Lower lobe of right lung (tissue), 2 donors: Measurements from ENCODE around the gene MSI1. TPM values are rescaled to one million over a fixed set of nuclear protein-coding genes. Genes with fewer than 3 reads are reported as not detected.

ENCODE experiments used
- ATAC-seq, 2 donors: fragments of 200-7000 bp; cut with Tn5 transposase; one replicate each; pipeline ENCODE4 v1.9.1; 2020 to 2022; ENCODE audit warnings: mild to moderate bottlenecking in 2 of 2, moderate library complexity in 2 of 2
- DNase-seq: peaks from one replicate; pipeline ENCODE4 v3.0.0-alpha.2; 2020
- H3K27ac ChIP-seq: fragments of 200-600 bp; one replicate; pipeline ENCODE4 v1.8.0; 2022
- H3K27me3 ChIP-seq: fragments of 200-600 bp; one replicate; pipeline ENCODE4 v1.8.0; 2022; ENCODE audit warnings: low read depth
- H3K36me3 ChIP-seq: fragments of 200-600 bp; one replicate; pipeline ENCODE4 v1.8.0; 2022; ENCODE audit warnings: mild to moderate bottlenecking
- H3K4me1 ChIP-seq: fragments of 200-600 bp; one replicate; pipeline ENCODE4 v1.8.0; 2022
- H3K4me3 ChIP-seq: fragments of 200-600 bp; one replicate; pipeline ENCODE4 v1.8.0; 2022; ENCODE audit warnings: mild to moderate bottlenecking
- H3K9me3 ChIP-seq: fragments of 200-600 bp; one replicate; pipeline ENCODE4 v1.8.0; 2022
- intact Hi-C: fragments of 100-400 bp; cut with DNase I; formaldehyde crosslinking; loops from one replicate; pipeline ENCODE4 v1.11.0; 2022
- total RNA-seq: library from RNA; stranded (reverse); fragmentation: NEBNext Ultra II Directional; extraction: Animal tissue kit (Norgen Biotek cat#: 25700); gene quantifications from one replicate; pipeline ENCODE4 v1.2.1, GENCODE V29; 2021
- TF ChIP-seq, protein P1 (sequence below): fragments of 200-600 bp; IDR thresholded peaks from one replicate; pipeline ENCODE4 v1.8.0; 2022; ENCODE audit warnings: antibody characterized with exemption, mild to moderate bottlenecking
- donor health status: DM: no; HTN: yes; CAD: no; lungs with severe emphysema.

Gene MSI1
- total RNA-seq, 1 donor from 2014 or later: 0.44 TPM

DNA sequence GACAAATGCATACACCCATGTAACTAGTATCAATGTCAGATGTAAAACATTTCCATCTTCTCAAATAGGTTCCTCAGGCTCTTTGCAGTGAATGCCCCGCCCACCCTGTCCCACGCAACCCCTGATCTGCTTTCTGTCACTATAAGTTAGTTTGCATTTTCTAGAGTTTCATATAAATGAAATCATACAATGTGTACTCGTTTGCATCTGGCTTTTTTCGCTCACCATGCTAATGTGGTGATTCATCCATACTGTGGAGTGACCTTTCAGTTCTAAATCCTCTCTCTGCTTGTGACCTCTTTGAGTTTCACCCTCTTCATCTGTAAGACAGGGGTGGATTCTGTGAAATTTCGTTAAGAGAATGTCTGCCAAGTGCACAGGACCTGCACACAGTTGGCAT lies 30.6 kb upstream of the MSI1 start:
- no peaks in the 10 kb centered on the region for H3K9me3 ChIP-seq
- no peaks in the 10 kb centered on the region for H3K4me1 ChIP-seq
- H3K27me3 ChIP-seq: peaks cover 25% of the 10 kb centered on the region
- H3K27ac ChIP-seq: no peak overlapping the region
- TF ChIP-seq, protein P1, sequence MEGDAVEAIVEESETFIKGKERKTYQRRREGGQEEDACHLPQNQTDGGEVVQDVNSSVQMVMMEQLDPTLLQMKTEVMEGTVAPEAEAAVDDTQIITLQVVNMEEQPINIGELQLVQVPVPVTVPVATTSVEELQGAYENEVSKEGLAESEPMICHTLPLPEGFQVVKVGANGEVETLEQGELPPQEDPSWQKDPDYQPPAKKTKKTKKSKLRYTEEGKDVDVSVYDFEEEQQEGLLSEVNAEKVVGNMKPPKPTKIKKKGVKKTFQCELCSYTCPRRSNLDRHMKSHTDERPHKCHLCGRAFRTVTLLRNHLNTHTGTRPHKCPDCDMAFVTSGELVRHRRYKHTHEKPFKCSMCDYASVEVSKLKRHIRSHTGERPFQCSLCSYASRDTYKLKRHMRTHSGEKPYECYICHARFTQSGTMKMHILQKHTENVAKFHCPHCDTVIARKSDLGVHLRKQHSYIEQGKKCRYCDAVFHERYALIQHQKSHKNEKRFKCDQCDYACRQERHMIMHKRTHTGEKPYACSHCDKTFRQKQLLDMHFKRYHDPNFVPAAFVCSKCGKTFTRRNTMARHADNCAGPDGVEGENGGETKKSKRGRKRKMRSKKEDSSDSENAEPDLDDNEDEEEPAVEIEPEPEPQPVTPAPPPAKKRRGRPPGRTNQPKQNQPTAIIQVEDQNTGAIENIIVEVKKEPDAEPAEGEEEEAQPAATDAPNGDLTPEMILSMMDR: no peak
- intact Hi-C loops: no loop called here
- H3K36me3 ChIP-seq: no peaks in the 10 kb centered on the region
- no peak overlapping the region for H3K4me3 ChIP-seq
- no peak for ATAC-seq
- no peak for DNase-seq

DNA sequence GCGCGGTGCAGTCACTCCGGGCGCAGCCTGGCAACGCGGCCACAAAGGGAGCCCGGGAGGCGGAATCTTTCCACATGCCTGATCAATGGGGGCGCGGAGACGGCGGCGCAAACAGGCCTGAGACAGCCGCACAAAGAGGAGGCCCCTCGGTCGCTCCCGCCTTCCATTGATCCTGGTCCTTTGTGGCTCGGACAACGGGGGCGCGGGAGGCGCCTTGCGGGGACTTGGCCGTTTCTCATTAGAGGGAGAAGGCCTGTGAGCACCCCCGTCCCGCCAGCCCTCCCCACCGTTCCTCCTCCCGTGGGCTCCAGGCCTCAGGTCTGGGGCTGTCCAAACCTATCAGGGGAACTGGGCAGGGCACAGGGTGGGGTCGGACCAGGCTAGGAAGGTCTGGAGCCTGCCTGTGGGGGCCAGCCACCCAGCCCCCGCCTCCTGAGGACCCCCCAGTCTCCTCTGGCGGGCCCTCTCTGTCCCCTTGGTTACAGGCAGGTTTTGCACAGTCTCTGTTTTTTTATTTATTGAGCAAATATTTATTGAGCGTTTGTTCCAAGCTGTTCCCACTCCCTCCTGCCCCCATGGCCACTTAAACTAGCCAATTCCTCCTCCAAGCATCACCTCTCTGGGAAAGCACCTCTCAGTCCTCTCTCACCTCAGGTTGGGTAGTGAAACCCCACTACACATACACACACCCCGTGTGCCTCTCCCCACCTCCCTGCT lies 29.0 kb upstream of the MSI1 start:
- no peak for DNase-seq
- no peak overlapping the region for H3K27ac ChIP-seq
- no peaks in the 10 kb centered on the region for H3K4me1 ChIP-seq
- TF ChIP-seq, protein P1: no peak
- H3K27me3 ChIP-seq: peaks cover 33% of the 10 kb centered on the region
- ATAC-seq: peak; percentile 24 to 38
- no peak overlapping the region for H3K4me3 ChIP-seq
- no peaks in the 10 kb centered on the region for H3K9me3 ChIP-seq
- intact Hi-C loops: no loop called here
- H3K36me3 ChIP-seq: no peaks in the 10 kb centered on the region

DNA sequence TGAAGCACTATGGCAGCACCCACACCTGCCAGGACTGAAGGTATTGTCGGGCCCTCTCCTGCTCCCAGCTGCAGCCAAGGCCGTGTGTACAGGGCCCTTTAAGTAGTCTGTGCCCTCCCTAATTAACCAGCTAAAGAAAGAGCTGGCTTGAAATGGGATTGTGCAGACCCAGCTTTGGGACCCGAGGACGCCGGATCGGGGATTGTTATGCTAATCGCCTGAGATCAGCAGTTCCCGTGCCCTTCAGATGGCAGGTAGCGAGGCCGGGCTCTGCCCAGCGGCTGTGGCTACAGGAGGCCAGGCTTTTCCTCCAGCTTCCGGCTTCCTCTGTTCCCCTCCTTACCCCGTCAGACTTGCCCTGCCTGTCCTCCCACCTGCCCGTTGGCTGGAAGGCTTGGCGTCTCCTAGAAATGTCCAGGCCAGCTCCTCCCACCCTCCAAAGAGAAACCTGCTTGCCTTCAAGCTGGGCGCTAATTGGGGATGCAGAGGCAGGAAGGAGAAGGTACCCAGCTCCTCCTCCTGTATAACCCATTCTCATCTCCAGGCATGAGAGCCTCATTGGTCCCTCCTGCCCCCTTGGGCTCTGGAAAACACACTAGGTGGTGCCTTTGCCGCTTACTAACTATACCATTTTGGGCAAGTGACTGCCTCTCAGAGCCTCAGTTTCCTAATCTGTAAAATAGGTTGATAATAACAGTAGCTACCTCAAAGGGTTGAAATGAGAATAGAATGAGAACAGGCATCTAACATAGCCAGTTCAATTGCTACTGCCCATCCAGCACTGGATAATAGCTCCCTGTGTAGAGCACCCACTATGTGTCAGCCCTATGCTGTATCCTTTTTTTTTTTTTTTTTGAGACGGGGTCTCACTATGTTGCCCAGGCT lies 25.8 kb upstream of the MSI1 start:
- Histone ChIP-seq H3K27ac (peak overlapping the region; percentile 25), H3K4me1 (no peaks in the 10 kb centered on the region), H3K36me3 (no peaks in the 10 kb centered on the region), H3K9me3 (no peaks in the 10 kb centered on the region), H3K27me3 (peaks cover 33% of the 10 kb centered on the region), H3K4me3 (peak overlapping the region; percentile 27)
- intact Hi-C loops: no loop called here
- DNase-seq (peak; percentile 80), ATAC-seq (peak; percentile 93 to 95)
- TF ChIP-seq, protein P1: no peak

GRCh38 chr12:120390540-120391120 lies 21.7 kb upstream of the MSI1 start:
- ATAC-seq (no peak), DNase-seq (no peak)
- intact Hi-C loops: no loop called here
- Histone ChIP-seq H3K27ac (no peak overlapping the region), H3K4me1 (no peaks in the 10 kb centered on the region), H3K4me3 (no peak overlapping the region), H3K36me3 (no peaks in the 10 kb centered on the region), H3K9me3 (no peaks in the 10 kb centered on the region), H3K27me3 (peaks cover 32% of the 10 kb centered on the region)
- TF ChIP-seq, protein P1: no peak

GRCh38 chr12:120388691-120389481 lies 19.9 kb upstream of the MSI1 start:
- no peaks in the 10 kb centered on the region for H3K9me3 ChIP-seq
- H3K27ac ChIP-seq: no peak overlapping the region
- TF ChIP-seq, protein P1: no peak
- H3K27me3 ChIP-seq: peaks cover 34% of the 10 kb centered on the region
- no peak overlapping the region for H3K4me3 ChIP-seq
- no peaks in the 10 kb centered on the region for H3K4me1 ChIP-seq
- no peaks in the 10 kb centered on the region for H3K36me3 ChIP-seq
- intact Hi-C loops: no loop called here
- no peak for DNase-seq
- peak in 1 of 2 donors; percentile 54 for ATAC-seq
